ENCODE measurements around the gene C16orf74. TPM values are rescaled to one million over a fixed set of nuclear protein-coding genes. Genes with fewer than 3 reads are reported as not detected.

The C16orf74 gene
- total RNA-seq, 1 donor from 2014 or later = 2.3 TPM

GRCh38 chr16:85680352-85680944 lies 70.4 kb downstream of the C16orf74 start:
- DNase-seq = no peak
- H3K27ac ChIP-seq (replicated peaks) = no peak overlapping the region
- TF ChIP-seq CTCF (IDR thresholded peaks at IDR 0.05; ENCODE audit: borderline replicate concordance) = no peak
- H3K36me3 ChIP-seq = no peaks in the 10 kb centered on the region
- H3K4me1 ChIP-seq = peaks cover 6% of the 10 kb centered on the region
- intact Hi-C loops (cut with micrococcal nuclease) = no loop called here
- H3K9me3 ChIP-seq (replicated peaks) = no peaks in the 10 kb centered on the region
- H3K4me3 ChIP-seq = no peak overlapping the region
- no peaks in the 10 kb centered on the region for H3K27me3 ChIP-seq (ENCODE audit: low read depth)

- H3K4me3 ChIP-seq = no peak overlapping the region
- TF ChIP-seq CTCF (IDR thresholded peaks at IDR 0.05; ENCODE audit: borderline replicate concordance) = no peak
- H3K4me1 ChIP-seq = peaks cover 6% of the 10 kb centered on the region
- no peak overlapping the region for H3K27ac ChIP-seq (replicated peaks)
- DNase-seq = no peak
- no peaks in the 10 kb centered on the region for H3K36me3 ChIP-seq
- H3K9me3 ChIP-seq (replicated peaks) = no peaks in the 10 kb centered on the region
- intact Hi-C loops (cut with micrococcal nuclease) = no loop called here
- no peaks in the 10 kb centered on the region for H3K27me3 ChIP-seq (ENCODE audit: low read depth)
Observed at GRCh38 chr16:85679870-85680269, 71.0 kb downstream of the C16orf74 start.

- intact Hi-C loops (cut with micrococcal nuclease) = no loop called here
- no peak overlapping the region for H3K27ac ChIP-seq (replicated peaks)
- no peak for TF ChIP-seq CTCF (IDR thresholded peaks at IDR 0.05; ENCODE audit: borderline replicate concordance)
- no peaks in the 10 kb centered on the region for H3K9me3 ChIP-seq (replicated peaks)
- DNase-seq = no peak
- peaks cover 17% of the 10 kb centered on the region for H3K4me1 ChIP-seq
- H3K4me3 ChIP-seq = no peak overlapping the region
- peaks cover 7% of the 10 kb centered on the region for H3K36me3 ChIP-seq
- H3K27me3 ChIP-seq (ENCODE audit: low read depth) = no peaks in the 10 kb centered on the region
Observed at GRCh38 chr16:85678821-85679220, 72.1 kb downstream of the C16orf74 start.

GRCh38 chr16:85678016-85678415 lies 72.9 kb downstream of the C16orf74 start:
- intact Hi-C loops (cut with micrococcal nuclease) = no loop called here
- peaks cover 7% of the 10 kb centered on the region for H3K36me3 ChIP-seq
- no peaks in the 10 kb centered on the region for H3K27me3 ChIP-seq (ENCODE audit: low read depth)
- H3K27ac ChIP-seq (replicated peaks) = no peak overlapping the region
- H3K4me1 ChIP-seq = peaks cover 22% of the 10 kb centered on the region
- no peak for TF ChIP-seq CTCF (IDR thresholded peaks at IDR 0.05; ENCODE audit: borderline replicate concordance)
- H3K9me3 ChIP-seq (replicated peaks) = no peaks in the 10 kb centered on the region
- no peak for DNase-seq
- no peak overlapping the region for H3K4me3 ChIP-seq

- TF ChIP-seq CTCF (IDR thresholded peaks at IDR 0.05; ENCODE audit: borderline replicate concordance) = no peak
- no peak for DNase-seq
Observed at GRCh38 chr16:85677383-85677967, 73.4 kb downstream of the C16orf74 start.

More at GRCh38 chr16:85677383-85677967, 73.4 kb downstream of the C16orf74 start:
- Histone ChIP-seq H3K4me3 (no peak overlapping the region), H3K9me3 (replicated peaks) (no peaks in the 10 kb centered on the region), H3K36me3 (peaks cover 13% of the 10 kb centered on the region), H3K4me1 (peaks cover 22% of the 10 kb centered on the region), H3K27ac (replicated peaks) (no peak overlapping the region), H3K27me3 (ENCODE audit: low read depth) (no peaks in the 10 kb centered on the region)
- intact Hi-C loops (cut with micrococcal nuclease) = no loop called here
